GM10248 (cell line): ENCODE results near the gene ATG2B.
"Not testable (repeated sequence)": the region's sequence is repeated elsewhere in the genome, so short reads cannot be mapped to it uniquely, and the experiment has no call there.

Experiments
- CTCF ChIA-PET: fragments of 300-600 bp; sonication (Branson Sonifier 250); formaldehyde crosslinking; extraction: SDS; loops from one replicate; lab custom pipeline; 2021; ENCODE audit warnings: antibody characterized with exemption; lab: Yijun Ruan, JAX
- POLR2A ChIA-PET: fragments of 350-650 bp; sonication (Branson Sonifier 250); formaldehyde crosslinking; extraction: SDS; loops from one replicate; lab custom pipeline; 2020; ENCODE audit warnings: antibody characterized with exemption; lab: Yijun Ruan, JAX
- DNase-seq: peaks from one replicate; pipeline ENCODE4 v3.0.0; 2012; ENCODE audit errors: extremely low spot score
- CTCF ChIP-seq: IDR thresholded peaks from 2 replicates; pipeline ENCODE4 v1.5.1; 2012; ENCODE audit warnings: mild to moderate bottlenecking, low read depth; ENCODE audit errors: extremely low read depth, missing control alignments, control extremely low read depth

The ATG2B gene

GRCh38 chr14:96250485-96250884 is 112.7 kb downstream of the ATG2B start:
- no peak for TF ChIP-seq CTCF
- POLR2A ChIA-PET = no interaction called here
- CTCF ChIA-PET = interaction anchor here (1.0 to 1.5 kb wide), 3 partner anchors 11 to 26 kb away, joined by 3 read pairs; no protein-coding TSS in a partner anchor
- DNase-seq = no peak

GRCh38 chr14:96249029-96249428 is 114.1 kb downstream of the ATG2B start:
- CTCF ChIA-PET = no interaction called here

GRCh38 chr14:96247031-96247430 is 116.1 kb downstream of the ATG2B start:
- ChIA-PET POLR2A (no interaction called here), CTCF (no interaction called here)
- DNase-seq = no peak
- TF ChIP-seq CTCF = no peak

More at GRCh38 chr14:96249029-96249428, 114.1 kb downstream of the ATG2B start:
- POLR2A ChIA-PET = no interaction called here
- TF ChIP-seq CTCF = no peak
- DNase-seq = no peak

- ChIA-PET CTCF (no interaction called here), POLR2A (no interaction called here)
- no peak for DNase-seq
- no peak for TF ChIP-seq CTCF
Measured at GRCh38 chr14:96246539-96246847, 116.6 kb downstream of the ATG2B start.

GRCh38 chr14:96245710-96246538 is 117.2 kb downstream of the ATG2B start:
- DNase-seq = no peak
- POLR2A ChIA-PET = no interaction called here
- CTCF ChIA-PET = no interaction called here
- no peak for TF ChIP-seq CTCF

GRCh38 chr14:96245074-96245473 is 118.1 kb downstream of the ATG2B start:
- DNase-seq, POLR2A ChIA-PET, CTCF ChIA-PET: not testable (repeated sequence)

- TF ChIP-seq CTCF = no peak
- DNase-seq = no peak
- CTCF ChIA-PET = interaction anchor here (2.4 kb wide), 1 partner anchor 33 kb away, joined by 7 read pairs; no protein-coding TSS in a partner anchor
- POLR2A ChIA-PET = no interaction called here
Measured at GRCh38 chr14:96243785-96244184, 119.4 kb downstream of the ATG2B start.
